K562 (cell line): Measurements from ENCODE around the gene CDH12. TPM values are rescaled to one million over a fixed set of nuclear protein-coding genes. Genes with fewer than 3 reads are reported as not detected.

Experiments used
- ATAC-seq: fragments of 200-7000 bp; cut with Tn5 transposase; 3 replicates; pipeline ENCODE4 v1.9.1; 2020; ENCODE audit warnings: moderate library complexity
- BruUV-seq: library from RNA; stranded (reverse); fragments of 400-500 nt; replicated peaks from 2 replicates; lab custom pipeline; 2021; lab: Mats Ljungman, UMichigan
- CTCF ChIA-PET: fragments of 300-600 bp; formaldehyde crosslinking; extraction: SDS; loops from one replicate; lab custom pipeline; 2021; ENCODE audit warnings: low intra/inter-chr PET ratio; lab: Yijun Ruan, JAX
- POLR2A ChIA-PET: fragments of 300-600, 350-650 bp; sonication (Branson Sonifier 250); formaldehyde crosslinking; extraction: SDS; loops from one replicate; lab custom pipeline; 2021; ENCODE audit warnings: antibody characterized with exemption, inconsistent platforms; lab: Yijun Ruan, JAX
- DNase-seq, 4 experiments: peaks; one replicate each; pipeline versions ENCODE4 v3.0.0 to v3.0.0-alpha.2; 2011 to 2018; ENCODE audit warnings: low spot score in 3 of 4, mixed read lengths in 3 of 4; ENCODE audit errors: extremely low read depth in 1 of 4
- FAIRE-seq: peaks from 2 replicates; lab custom pipeline; 2011; peaks lifted over from hg19 to GRCh38; lab: Jason Lieb, UNC
- H2AFZ ChIP-seq: 2 replicates; pipeline ENCODE4 v1.6.0; 2011; ENCODE audit warnings: low read depth, low read length, control low read depth, inconsistent platforms
- H3K27ac ChIP-seq: fragments of 200-600 bp; 3 replicates; pipeline ENCODE4 v1.8.0; 2011; ENCODE audit warnings: low read depth, mild to moderate bottlenecking, control low read depth, inconsistent platforms, low read length, moderate library complexity, mixed read lengths; ENCODE audit errors: extremely low read depth
- H3K27me3 ChIP-seq, 2 experiments: fragments of 300-600 bp in 1 of 2; 2 replicates in 1 of 2; 3 replicates in 1 of 2; pipeline versions ENCODE4 v1.6.0 to v1.8.0; 2011; ENCODE audit warnings: inconsistent platforms in 2 of 2, low read length in 2 of 2, mild to moderate bottlenecking in 1 of 2, mixed read lengths in 1 of 2, moderate library complexity in 1 of 2; ENCODE audit not compliant: control insufficient read depth in 2 of 2, insufficient read depth in 2 of 2
- H3K36me3 ChIP-seq: fragments of 300-600 bp; 3 replicates; pipeline ENCODE4 v1.8.0; 2011; ENCODE audit warnings: mild to moderate bottlenecking, low read length, inconsistent platforms; ENCODE audit not compliant: control insufficient read depth, insufficient read depth
- H3K4me1 ChIP-seq, 2 experiments: fragments of 200-600 bp in 1 of 2; replicated peaks in 1 of 2; 2 replicates in 1 of 2; 3 replicates in 1 of 2; pipeline versions ENCODE4 v1.5.1 to v1.8.0; 2011; ENCODE audit warnings: inconsistent platforms in 2 of 2, low read length in 2 of 2, mild to moderate bottlenecking in 1 of 2, mixed read lengths in 1 of 2, moderate library complexity in 1 of 2; ENCODE audit not compliant: control insufficient read depth in 2 of 2, insufficient read depth in 2 of 2
- H3K4me2 ChIP-seq: 2 replicates; pipeline ENCODE4 v1.6.1; 2011; ENCODE audit warnings: low read length, control low read depth, inconsistent platforms, mixed read lengths; ENCODE audit not compliant: insufficient read depth
- H3K4me3 ChIP-seq: fragments of 200-600 bp; sonication (generic), shearing (Covaris generic); 2 replicates; pipeline ENCODE4 v1.5.1; 2016; ENCODE audit warnings: control low read depth, inconsistent platforms
- H3K79me2 ChIP-seq: fragments of 200-600 bp; 3 replicates; pipeline ENCODE4 v1.8.0; 2011; ENCODE audit warnings: low read length, inconsistent platforms; ENCODE audit not compliant: control insufficient read depth, insufficient read depth
- H3K9ac ChIP-seq, 2 experiments: 2 replicates each; pipeline versions ENCODE4 v1.6.0 to v1.6.1; 2011; ENCODE audit warnings: low read depth in 2 of 2, low read length in 2 of 2, control low read depth in 1 of 2, inconsistent platforms in 1 of 2, mild to moderate bottlenecking in 1 of 2, mixed read lengths in 1 of 2; ENCODE audit not compliant: insufficient read depth in 1 of 2
- H3K9me1 ChIP-seq: one replicate; pipeline ENCODE4 v1.6.0; 2011; ENCODE audit warnings: inconsistent platforms, mild to moderate bottlenecking, low read length, moderate library complexity; ENCODE audit not compliant: control insufficient read depth, insufficient read depth
- H3K9me3 ChIP-seq: replicated peaks from 2 replicates; pipeline ENCODE4 v1.5.1; 2011; ENCODE audit warnings: low read depth, low read length, inconsistent platforms; ENCODE audit not compliant: control insufficient read depth, insufficient read depth
- H4K20me1 ChIP-seq: replicated peaks from 2 replicates; pipeline ENCODE4 v1.6.1; 2011; ENCODE audit warnings: low read length, inconsistent platforms, mixed read lengths; ENCODE audit not compliant: control insufficient read depth, insufficient read depth
- BHLHE40 ChIP-seq: IDR thresholded peaks from 2 replicates; pipeline ENCODE4 v1.6.1; 2011; ENCODE audit warnings: low read length, improper control_type of control experiment
- CBX3 ChIP-seq, 2 experiments: IDR thresholded peaks; 1 replicate in 1 of 2; 2 replicates in 1 of 2; pipeline ENCODE4 v1.6.1; 2012; ENCODE audit warnings: inconsistent platforms in 2 of 2, low read length in 2 of 2, borderline replicate concordance in 1 of 2, control low read depth in 1 of 2
- CHD2 ChIP-seq: IDR thresholded peaks from 2 replicates; pipeline ENCODE4 v1.6.1; 2011; ENCODE audit warnings: low read depth, low read length
- DIDO1 ChIP-seq: fragments of 450-650 bp; IDR thresholded peaks from 2 replicates; pipeline ENCODE4 v1.6.1; 2016; ENCODE audit warnings: low read depth, missing biosample characterization, missing genetic modification characterization
- GABPB1 ChIP-seq: sonication (generic); formaldehyde crosslinking; IDR thresholded peaks from 2 replicates; pipeline ENCODE4 v1.8.0; 2022; ENCODE audit warnings: mild to moderate bottlenecking, missing genetic modification reagents
- NELFE ChIP-seq: IDR thresholded peaks from 2 replicates; pipeline ENCODE4 v1.6.1; 2011; ENCODE audit warnings: mild to moderate bottlenecking; ENCODE audit not compliant: insufficient read depth, insufficient read length
- PHB2 ChIP-seq: fragments of 450-650 bp; IDR thresholded peaks from 2 replicates; pipeline ENCODE4 v1.6.1; 2017; ENCODE audit warnings: low read depth
- PHF8 ChIP-seq: fragments of 200-600 bp; sonication (generic); IDR thresholded peaks from 2 replicates; pipeline ENCODE4 v1.6.1; 2012; ENCODE audit warnings: mixed run types, mild to moderate bottlenecking, inconsistent platforms, low read length, moderate library complexity, borderline replicate concordance
- POLR2G ChIP-seq: fragments of 200-400 bp; formaldehyde crosslinking; IDR thresholded peaks from 2 replicates; pipeline ENCODE4 v1.6.1; 2017; ENCODE audit warnings: low read depth, mild to moderate bottlenecking, antibody characterized with exemption, low read length, moderate library complexity
- SAFB2 ChIP-seq: fragments of 200-400 bp; formaldehyde crosslinking; IDR thresholded peaks from 2 replicates; pipeline ENCODE4 v1.6.1; 2018; ENCODE audit warnings: borderline replicate concordance, low read length, low read depth, moderate library complexity; ENCODE audit not compliant: severe bottlenecking
- ZNF408 ChIP-seq: fragments of 250-450 bp; sonication (Bioruptor Pico); IDR thresholded peaks from 2 replicates; pipeline ENCODE4 v1.4.0; 2020; ENCODE audit warnings: low read depth, mild to moderate bottlenecking, moderate library complexity
- WGBS: fragments of 100-300 bp; shearing (Covaris generic); methylation state at CpG from one replicate; pipeline ENCODE4 v1.1.6; 2016; ENCODE audit warnings: low coverage, mixed read lengths; ENCODE audit not compliant: insufficient coverage; ENCODE audit errors: missing lambda C conversion rate; 5-methylcytosine and 5-hydroxymethylcytosine counted together
- in situ Hi-C: fragments of 300-500 bp; cut with MboI; formaldehyde crosslinking; loops from 4 replicates; pipeline ENCODE4 v1.15.0; 2018; ENCODE audit warnings: inconsistent platforms, mixed read lengths
- intact Hi-C: fragments of 100-400 bp; cut with micrococcal nuclease; formaldehyde crosslinking; loops from 2 replicates; pipeline ENCODE4 v1.14.2; 2022
- polyA plus RNA-seq, 8 experiments: library from polyadenylated mRNA; depleted of rRNA in 4 of 8; stranded (reverse) in 5 of 8; unstranded in 3 of 8; fragments of >200 nt; fragmentation: Nextera tagmentation in 2 of 8; fragmentation: Illumina TruSeq in 1 of 8; extraction: Ambion mirVana in 2 of 8; extraction: Trizol in 1 of 8; gene quantifications; 2 replicates each; pipeline versions ENCODE4 v1.2.1 to v1.2.3, GENCODE V29; 2011 to 2014; ENCODE audit warnings: inconsistent platforms in 1 of 8, missing spikeins in 1 of 8
- total RNA-seq, 7 experiments: library from RNA; depleted of rRNA in 6 of 7; stranded (reverse); fragments of >200 nt in 6 of 7; fragmentation: Illumina TruSeq in 2 of 7; extraction: Trizol in 2 of 7; gene quantifications; 2 replicates each; pipeline versions ENCODE4 v1.2.1 to v1.2.3, GENCODE V29; 2011 to 2021; ENCODE audit warnings: low replicate concordance in 1 of 7

Gene CDH12
- total and polyA plus RNA-seq, 9 of the 15 experiments (the other 6 are each of a cell fraction or from before 2014, with no cell fraction given) = 0.03 to 1.7 (median 0.37) TPM

- TF ChIP-seq CBX3 (IDR thresholded peaks at IDR 0.05; ENCODE audit: borderline replicate concordance in 1 of 2, low read length in 2 of 2) (no peak), DIDO1 (tag) (no peak), ZNF408 (no peak), CHD2 (no peak)
Measured at GRCh38 chr5:22465177-22465576, 388.0 kb downstream of the CDH12 start (continued).

DNA sequence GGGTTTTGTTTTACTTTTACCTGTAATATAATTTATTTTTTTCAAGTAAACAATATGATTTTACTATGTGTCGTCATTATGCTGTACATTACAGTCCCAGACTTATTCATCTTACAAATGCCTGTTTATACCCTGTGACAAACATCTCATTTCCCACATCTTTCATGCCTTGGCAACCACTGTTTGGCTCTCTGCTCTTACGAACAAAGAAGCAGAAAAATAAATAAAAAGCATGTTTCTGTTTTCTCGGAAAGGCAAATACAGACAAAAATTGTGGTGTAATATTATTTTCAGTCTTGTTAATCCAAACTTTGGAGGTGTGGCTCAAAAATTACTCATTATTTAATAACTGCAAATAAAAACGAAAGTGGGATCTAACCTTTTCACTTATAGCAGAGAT, 393.0 kb downstream of the CDH12 start:
- Histone ChIP-seq H3K4me3 (no peak overlapping the region), H3K79me2 (no peaks in the 10 kb centered on the region), H3K36me3 (no peaks in the 10 kb centered on the region), H3K4me2 (no peak overlapping the region), H4K20me1 (no peaks in the 10 kb centered on the region), H2AFZ (no peak overlapping the region), H3K27ac (no peak overlapping the region), H3K9me3 (no peaks in the 10 kb centered on the region; the same call in 1 of the 2 replicates), H3K9ac (no peak overlapping the region), H3K9me1 (no peaks in the 10 kb centered on the region), H3K27me3 (no peaks in the 10 kb centered on the region), H3K4me1 (no peaks in the 10 kb centered on the region)
- ChIA-PET POLR2A (no interaction called here), CTCF (no interaction called here)
- in situ Hi-C loops = no loop called here
- FAIRE-seq (no peak), DNase-seq (no peak), ATAC-seq (no peak)
- TF ChIP-seq PHF8 = no peak
- TF ChIP-seq POLR2G = no peak
- no peak for TF ChIP-seq BHLHE40
- TF ChIP-seq SAFB2 = no peak
- TF ChIP-seq PHB2 = no peak
- no peak for TF ChIP-seq NELFE
- no peak for TF ChIP-seq GABPB1
- WGBS = 5% methylated on average over 4 of the region's 4 CpGs
- BruUV-seq = no TSS peak
- intact Hi-C loops = no loop called here
